ENCODE results near the gene SLC18B1.

The SLC18B1 gene

DNA sequence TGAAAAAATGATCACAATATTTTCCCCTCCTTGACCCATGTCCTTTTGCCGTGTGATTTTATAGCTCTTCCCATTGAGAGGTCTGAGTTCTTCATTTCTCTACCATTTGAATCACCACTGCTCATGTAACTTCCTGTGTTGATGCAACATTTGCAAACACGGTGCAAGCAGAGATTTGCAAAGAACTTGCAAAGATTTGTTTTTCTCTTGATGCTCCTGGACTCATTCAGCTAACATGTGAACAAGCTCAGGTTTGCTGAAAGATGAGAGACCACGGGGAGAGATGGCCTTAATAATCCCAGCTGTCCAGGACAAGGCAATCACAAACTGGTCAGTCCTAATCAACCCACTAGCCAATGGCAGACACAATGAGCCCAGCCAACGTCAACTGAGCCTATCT is 49.3 kb downstream of the SLC18B1 start:
- 0 out of 2 replicates have a peak, but pooled peaks cover 9% of the 10 kb centered on the region for H3K36me3 ChIP-seq (ENCODE audit: low read length)
- H3K4me2 ChIP-seq (ENCODE audit: low read depth, low read length, poor library complexity, severe bottlenecking) = no peak overlapping the region
- H4K20me1 ChIP-seq (ENCODE audit: low read depth, low read length) = no peaks in the 10 kb centered on the region
- no peaks in the 10 kb centered on the region for H3F3A ChIP-seq (ENCODE audit: insufficient read depth)
- H3K27ac ChIP-seq (ENCODE audit: low read depth, low read length) = no peak overlapping the region
- TF ChIP-seq, protein P1, sequence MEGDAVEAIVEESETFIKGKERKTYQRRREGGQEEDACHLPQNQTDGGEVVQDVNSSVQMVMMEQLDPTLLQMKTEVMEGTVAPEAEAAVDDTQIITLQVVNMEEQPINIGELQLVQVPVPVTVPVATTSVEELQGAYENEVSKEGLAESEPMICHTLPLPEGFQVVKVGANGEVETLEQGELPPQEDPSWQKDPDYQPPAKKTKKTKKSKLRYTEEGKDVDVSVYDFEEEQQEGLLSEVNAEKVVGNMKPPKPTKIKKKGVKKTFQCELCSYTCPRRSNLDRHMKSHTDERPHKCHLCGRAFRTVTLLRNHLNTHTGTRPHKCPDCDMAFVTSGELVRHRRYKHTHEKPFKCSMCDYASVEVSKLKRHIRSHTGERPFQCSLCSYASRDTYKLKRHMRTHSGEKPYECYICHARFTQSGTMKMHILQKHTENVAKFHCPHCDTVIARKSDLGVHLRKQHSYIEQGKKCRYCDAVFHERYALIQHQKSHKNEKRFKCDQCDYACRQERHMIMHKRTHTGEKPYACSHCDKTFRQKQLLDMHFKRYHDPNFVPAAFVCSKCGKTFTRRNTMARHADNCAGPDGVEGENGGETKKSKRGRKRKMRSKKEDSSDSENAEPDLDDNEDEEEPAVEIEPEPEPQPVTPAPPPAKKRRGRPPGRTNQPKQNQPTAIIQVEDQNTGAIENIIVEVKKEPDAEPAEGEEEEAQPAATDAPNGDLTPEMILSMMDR (IDR thresholded peaks at IDR 0.05; ENCODE audit: insufficient read depth, low read length, poor library complexity, severe bottlenecking) = no peak
- no peak for TF ChIP-seq EZH2phosphoT487 (conservative IDR thresholded peaks at IDR 0.05; ENCODE audit: low read length)
- H3K27me3 ChIP-seq (ENCODE audit: low read length) = no peaks in the 10 kb centered on the region
- H3K9ac ChIP-seq (ENCODE audit: low read length) = no peak overlapping the region
- H3K9me2 ChIP-seq (replicated peaks; ENCODE audit: insufficient read depth, low read length) = no peaks in the 10 kb centered on the region
- H3K79me2 ChIP-seq (ENCODE audit: insufficient read depth, low read length) = no peaks in the 10 kb centered on the region
- no peak overlapping the region for H3K4me3 ChIP-seq (ENCODE audit: insufficient read depth, low read length, poor library complexity, severe bottlenecking)
- H3K9me3 ChIP-seq (ENCODE audit: insufficient read depth, low read length) = no peaks in the 10 kb centered on the region
- no peak overlapping the region for H2AFZ ChIP-seq (ENCODE audit: low read depth, low read length, severe bottlenecking)

DNA sequence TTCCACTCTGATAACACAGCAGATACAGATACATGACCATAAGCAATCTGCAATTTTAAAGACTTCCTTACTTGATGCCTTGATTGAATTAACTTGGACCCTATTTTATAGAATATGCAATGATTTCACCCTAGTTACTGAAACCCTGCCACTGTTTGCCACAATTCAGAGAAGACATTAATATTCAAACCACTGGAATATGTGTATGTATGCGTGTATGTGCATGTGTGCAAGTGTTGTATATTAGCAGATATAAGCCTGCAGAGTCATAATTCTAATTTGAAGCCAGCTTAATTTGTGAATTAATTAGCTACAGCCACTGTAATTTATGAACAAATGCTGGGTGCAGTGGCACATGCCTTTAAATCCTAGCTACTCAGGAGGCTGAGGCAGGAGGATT is 50.0 kb downstream of the SLC18B1 start:
- Histone ChIP-seq H3K9me2 (replicated peaks; ENCODE audit: insufficient read depth, low read length) (no peaks in the 10 kb centered on the region), H3K36me3 (ENCODE audit: low read length) (0 out of 2 replicates have a peak, but pooled peaks cover 9% of the 10 kb centered on the region), H4K20me1 (ENCODE audit: low read depth, low read length) (no peaks in the 10 kb centered on the region), H3K27me3 (ENCODE audit: low read length) (no peaks in the 10 kb centered on the region), H3K27ac (ENCODE audit: low read depth, low read length) (no peak overlapping the region), H3K4me3 (ENCODE audit: insufficient read depth, low read length, poor library complexity, severe bottlenecking) (no peak overlapping the region), H3F3A (ENCODE audit: insufficient read depth) (no peaks in the 10 kb centered on the region), H3K9me3 (ENCODE audit: insufficient read depth, low read length) (no peaks in the 10 kb centered on the region), H3K4me2 (ENCODE audit: low read depth, low read length, poor library complexity, severe bottlenecking) (no peak overlapping the region), H2AFZ (ENCODE audit: low read depth, low read length, severe bottlenecking) (no peak overlapping the region), H3K79me2 (ENCODE audit: insufficient read depth, low read length) (no peaks in the 10 kb centered on the region), H3K9ac (ENCODE audit: low read length) (no peak overlapping the region)
- TF ChIP-seq EZH2phosphoT487 (conservative IDR thresholded peaks at IDR 0.05; ENCODE audit: low read length) = no peak
- TF ChIP-seq, protein P1 (IDR thresholded peaks at IDR 0.05; ENCODE audit: insufficient read depth, low read length, poor library complexity, severe bottlenecking) = no peak

DNA sequence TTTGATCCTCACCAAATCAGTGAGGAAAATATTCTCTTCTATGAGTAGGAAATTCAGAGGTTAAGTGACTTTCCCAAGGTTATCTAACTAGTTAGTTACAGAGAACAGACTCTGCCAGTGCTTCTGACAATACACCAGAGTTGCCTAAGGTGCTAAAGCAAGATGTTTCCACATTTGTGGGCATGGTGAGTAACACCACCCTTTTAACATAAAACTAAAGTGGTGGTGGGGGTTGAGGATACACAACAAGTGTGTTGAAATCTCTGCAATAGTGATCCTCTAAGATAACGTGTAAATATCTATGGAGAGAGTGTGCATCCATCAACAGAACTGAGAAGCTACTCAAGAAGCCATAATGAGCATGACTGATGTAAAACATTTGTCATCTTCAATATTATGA is 52.4 kb downstream of the SLC18B1 start:
- Histone ChIP-seq H3K9me3 (ENCODE audit: insufficient read depth, low read length) (no peaks in the 10 kb centered on the region), H2AFZ (ENCODE audit: low read depth, low read length, severe bottlenecking) (no peak overlapping the region), H3K79me2 (ENCODE audit: insufficient read depth, low read length) (no peaks in the 10 kb centered on the region), H3K4me3 (ENCODE audit: insufficient read depth, low read length, poor library complexity, severe bottlenecking) (no peak overlapping the region), H4K20me1 (ENCODE audit: low read depth, low read length) (no peaks in the 10 kb centered on the region), H3K9me2 (replicated peaks; ENCODE audit: insufficient read depth, low read length) (no peaks in the 10 kb centered on the region), H3K27me3 (ENCODE audit: low read length) (no peaks in the 10 kb centered on the region), H3K27ac (ENCODE audit: low read depth, low read length) (no peak overlapping the region), H3K36me3 (ENCODE audit: low read length) (0 out of 2 replicates have a peak, but pooled peaks cover 9% of the 10 kb centered on the region), H3F3A (ENCODE audit: insufficient read depth) (no peaks in the 10 kb centered on the region), H3K9ac (ENCODE audit: low read length) (no peak overlapping the region), H3K4me2 (ENCODE audit: low read depth, low read length, poor library complexity, severe bottlenecking) (no peak overlapping the region)
- TF ChIP-seq, protein P1 (IDR thresholded peaks at IDR 0.05; ENCODE audit: insufficient read depth, low read length, poor library complexity, severe bottlenecking) = no peak
- no peak for TF ChIP-seq EZH2phosphoT487 (conservative IDR thresholded peaks at IDR 0.05; ENCODE audit: low read length)

All from SU-DHL-6 (cell line).